Fibroblast of lung (primary cell): ENCODE results near the gene GGCX. TPM values are rescaled to one million over a fixed set of nuclear protein-coding genes. Genes with fewer than 3 reads are reported as not detected.
"Not testable (repeated sequence)": the region's sequence is repeated elsewhere in the genome, so short reads cannot be mapped to it uniquely, and the experiment has no call there.

ENCODE experiments used
- DNase-seq, 2 donors: peaks; one replicate each; pipeline versions ENCODE4 v3.0.0 to v3.0.0-alpha.2; 2010; ENCODE audit warnings: low read depth in 2 of 2
- H2AFZ ChIP-seq: 2 replicates; pipeline ENCODE4 v1.5.1; 2012; ENCODE audit warnings: low read length, control low read depth, inconsistent platforms
- H3K27ac ChIP-seq: 2 replicates; pipeline ENCODE4 v1.5.1; 2011; ENCODE audit warnings: low read length, control low read depth; ENCODE audit not compliant: insufficient read depth
- H3K27me3 ChIP-seq: 2 replicates; pipeline ENCODE4 v1.5.1; 2011; ENCODE audit warnings: mild to moderate bottlenecking, low read length; ENCODE audit not compliant: control insufficient read depth, insufficient read depth
- H3K36me3 ChIP-seq: 2 replicates; pipeline ENCODE4 v1.5.1; 2011; ENCODE audit warnings: low read length; ENCODE audit not compliant: control insufficient read depth, insufficient read depth
- H3K4me1 ChIP-seq: 2 replicates; pipeline ENCODE4 v1.5.1; 2011; ENCODE audit warnings: low read length; ENCODE audit not compliant: control insufficient read depth, insufficient read depth; ENCODE audit errors: extremely low read depth
- H3K4me2 ChIP-seq: 2 replicates; pipeline ENCODE4 v1.5.1; 2011; ENCODE audit warnings: low read length, control low read depth; ENCODE audit not compliant: insufficient read depth; ENCODE audit errors: extremely low read depth
- H3K4me3 ChIP-seq, 4 experiments: fragments of 200-600 bp in 1 of 4; sonication (generic) in 1 of 4; replicated peaks in 1 of 4; 2 replicates each; pipeline ENCODE4 v1.5.1; 2011 to 2016; ENCODE audit warnings: low read length in 4 of 4, low read depth in 3 of 4, mild to moderate bottlenecking in 3 of 4, control low read depth in 2 of 4, inconsistent platforms in 1 of 4, mixed read lengths in 1 of 4; ENCODE audit not compliant: insufficient read depth in 1 of 4; ENCODE audit errors: control extremely low read depth in 1 of 4
- H3K79me2 ChIP-seq: 2 replicates; pipeline ENCODE4 v1.5.1; 2012; ENCODE audit warnings: mild to moderate bottlenecking, low read length, inconsistent platforms; ENCODE audit not compliant: control insufficient read depth, insufficient read depth
- H3K9ac ChIP-seq: 2 replicates; pipeline ENCODE4 v1.5.1; 2011; ENCODE audit warnings: mild to moderate bottlenecking, low read length, control low read depth; ENCODE audit not compliant: insufficient read depth
- H3K9me3 ChIP-seq: 2 replicates; pipeline ENCODE4 v1.5.1; 2012; ENCODE audit warnings: low read depth, low read length; ENCODE audit not compliant: control insufficient read depth, insufficient read depth
- H4K20me1 ChIP-seq: 2 replicates; pipeline ENCODE4 v1.5.1; 2011; ENCODE audit warnings: low read length; ENCODE audit not compliant: control insufficient read depth, insufficient read depth; ENCODE audit errors: extremely low read depth
- CTCF ChIP-seq, 2 donors: IDR thresholded peaks in 1 of 2; conservative IDR thresholded peaks in 1 of 2; 1 replicate in 1 of 2; 2 replicates in 1 of 2; pipeline ENCODE4 v1.5.1; 2011 to 2012; ENCODE audit warnings: low read length in 2 of 2, control low read depth in 1 of 2, inconsistent platforms in 1 of 2, low read depth in 1 of 2, mild to moderate bottlenecking in 1 of 2
- EZH2 ChIP-seq: IDR thresholded peaks from 2 replicates; pipeline ENCODE4 v1.5.1; 2012; ENCODE audit warnings: low read length, control low read depth, mild to moderate bottlenecking; ENCODE audit errors: missing control alignments
- polyA plus RNA-seq, 2 donors: library from polyadenylated mRNA; depleted of rRNA in 1 of 2; stranded (reverse) in 1 of 2; unstranded in 1 of 2; fragments of >200 nt; gene quantifications; 2 replicates each; pipeline ENCODE4 v1.2.1, GENCODE V29; 2011 to 2012; ENCODE audit warnings: missing spikeins in 1 of 2
- total RNA-seq: library from RNA; depleted of rRNA; stranded (reverse); fragments of >200 nt; gene quantifications from 2 replicates; pipeline ENCODE4 v1.2.1, GENCODE V29; 2014

Gene GGCX
- total and polyA plus RNA-seq, 2 donors (not counting 1 experiment from before 2014, with no cell fraction given) = 34.4 to 46.1 TPM

GRCh38 chr2:85605406-85606115, 44.3 kb upstream of the GGCX start:
- H3K4me1 ChIP-seq = peaks cover 28% of the 10 kb centered on the region
- H2AFZ ChIP-seq = no peak overlapping the region
- H3K9me3 ChIP-seq = no peaks in the 10 kb centered on the region
- H3K27ac ChIP-seq = peak overlapping the region; percentile 86
- peak overlapping the region; percentile 59 for H3K4me2 ChIP-seq
- TF ChIP-seq EZH2 (no peak), CTCF (conservative IDR thresholded peaks at IDR 0.05 in 1 of 2, IDR thresholded peaks at IDR 0.05 in 1 of 2; ENCODE audit: low read depth in 1 of 2, low read length in 2 of 2) (no peak)
- no peaks in the 10 kb centered on the region for H3K27me3 ChIP-seq
- peaks cover 9% of the 10 kb centered on the region for H3K36me3 ChIP-seq
- H3K79me2 ChIP-seq = peaks cover 7% of the 10 kb centered on the region
- H4K20me1 ChIP-seq = no peaks in the 10 kb centered on the region
- H3K4me3 ChIP-seq = peak overlapping the region in 1 of 4 experiments; percentile 28
- no peak overlapping the region for H3K9ac ChIP-seq
- DNase-seq = peak; percentile 85 to 97

GRCh38 chr2:85604568-85605339, 43.5 kb upstream of the GGCX start:
- Histone ChIP-seq H3K79me2 (peaks cover 7% of the 10 kb centered on the region), H3K36me3 (peaks cover 10% of the 10 kb centered on the region), H3K4me1 (peaks cover 28% of the 10 kb centered on the region), H3K4me3 (peak overlapping the region in 1 of 4 experiments; percentile 15), H3K4me2 (peak overlapping the region; percentile 11), H3K9ac (no peak overlapping the region), H3K9me3 (no peaks in the 10 kb centered on the region), H3K27me3 (no peaks in the 10 kb centered on the region), H2AFZ (no peak overlapping the region), H4K20me1 (no peaks in the 10 kb centered on the region), H3K27ac (peak overlapping the region; percentile 86)
- DNase-seq = peak in 1 of 2 donors; percentile 19
- no peak for TF ChIP-seq EZH2
- no peak for TF ChIP-seq CTCF (conservative IDR thresholded peaks at IDR 0.05 in 1 of 2, IDR thresholded peaks at IDR 0.05 in 1 of 2; ENCODE audit: low read depth in 1 of 2, low read length in 2 of 2)

GRCh38 chr2:85604133-85604444, 42.8 kb upstream of the GGCX start:
- not testable (repeated sequence) for H3K27me3 ChIP-seq, DNase-seq, H3K27ac ChIP-seq, H4K20me1 ChIP-seq, H3K9ac ChIP-seq, H3K9me3 ChIP-seq, H3K79me2 ChIP-seq, H2AFZ ChIP-seq
- Histone ChIP-seq H3K4me1 (peaks cover 28% of the 10 kb centered on the region), H3K4me3 (peak overlapping the region in 2 of 4 experiments; percentile 2 to 85), H3K4me2 (peak overlapping the region; percentile 76), H3K36me3 (peaks cover 11% of the 10 kb centered on the region)
